ENCODE data around the gene FKBP2. TPM values are rescaled to one million over a fixed set of nuclear protein-coding genes. Genes with fewer than 3 reads are reported as not detected.

FKBP2 gene
- total RNA-seq, 6 experiments from 2014 or later = 54.1 to 95.6 (median 73.1) TPM

DNA sequence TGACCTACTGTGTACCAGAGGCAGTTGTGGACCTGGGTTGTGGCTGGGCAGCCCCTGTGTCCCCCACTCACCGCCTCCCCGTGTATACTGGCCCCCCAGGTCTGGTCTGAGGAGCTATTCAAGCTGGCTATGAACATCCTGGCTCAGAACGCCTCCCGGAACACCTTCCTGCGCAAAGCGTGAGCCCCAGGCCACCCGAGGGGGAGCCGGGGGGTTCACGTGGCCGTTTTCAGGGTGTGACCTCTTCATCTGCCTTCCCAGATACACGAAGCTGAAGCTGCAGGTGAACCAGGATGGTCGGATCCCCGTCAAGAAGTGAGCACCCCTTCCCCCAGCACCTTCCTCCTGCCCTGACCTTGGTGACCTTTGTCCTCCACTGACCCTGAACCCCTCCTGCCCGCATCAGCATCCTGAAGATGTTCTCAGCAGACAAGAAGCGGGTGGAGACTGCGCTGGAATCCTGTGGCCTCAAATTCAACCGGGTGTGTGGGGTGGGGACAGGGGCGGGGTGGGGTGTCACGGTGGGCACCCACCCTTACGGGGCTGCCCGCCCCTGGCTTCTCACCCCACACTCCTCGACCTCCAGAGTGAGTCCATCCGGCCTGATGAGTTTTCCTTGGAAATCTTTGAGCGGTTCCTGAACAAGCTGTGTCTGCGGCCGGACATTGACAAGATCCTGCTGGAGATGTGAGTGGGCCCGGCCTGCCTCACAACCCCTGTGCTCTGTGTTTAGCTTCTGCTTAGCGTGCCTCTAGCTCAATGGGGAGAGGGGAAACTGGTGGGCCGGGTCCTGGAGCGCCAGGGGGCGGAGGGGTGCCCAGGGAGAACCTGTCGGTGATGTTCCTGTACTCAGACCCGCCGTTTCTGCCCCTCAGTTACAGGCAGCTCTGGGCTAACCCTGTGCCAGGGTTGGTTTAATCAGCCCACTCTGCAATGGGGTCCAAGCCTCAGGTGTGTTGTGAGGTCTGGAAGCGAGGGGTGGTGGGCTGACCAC, 14.5 kb downstream of the FKBP2 start:
- Mint-ChIP-seq H3K9me3 (no peaks in the 10 kb centered on the region), H3K4me1 (ENCODE audit: low read depth) (peaks cover 12% of the 10 kb centered on the region), H3K36me3 (ENCODE audit: low read depth) (peaks cover 19% of the 10 kb centered on the region), H3K27ac (no peak overlapping the region), H3K27me3 (ENCODE audit: insufficient read depth) (peaks cover 2% of the 10 kb centered on the region), H3K4me3 (no peak overlapping the region)
- TF ChIP-seq, protein P1, sequence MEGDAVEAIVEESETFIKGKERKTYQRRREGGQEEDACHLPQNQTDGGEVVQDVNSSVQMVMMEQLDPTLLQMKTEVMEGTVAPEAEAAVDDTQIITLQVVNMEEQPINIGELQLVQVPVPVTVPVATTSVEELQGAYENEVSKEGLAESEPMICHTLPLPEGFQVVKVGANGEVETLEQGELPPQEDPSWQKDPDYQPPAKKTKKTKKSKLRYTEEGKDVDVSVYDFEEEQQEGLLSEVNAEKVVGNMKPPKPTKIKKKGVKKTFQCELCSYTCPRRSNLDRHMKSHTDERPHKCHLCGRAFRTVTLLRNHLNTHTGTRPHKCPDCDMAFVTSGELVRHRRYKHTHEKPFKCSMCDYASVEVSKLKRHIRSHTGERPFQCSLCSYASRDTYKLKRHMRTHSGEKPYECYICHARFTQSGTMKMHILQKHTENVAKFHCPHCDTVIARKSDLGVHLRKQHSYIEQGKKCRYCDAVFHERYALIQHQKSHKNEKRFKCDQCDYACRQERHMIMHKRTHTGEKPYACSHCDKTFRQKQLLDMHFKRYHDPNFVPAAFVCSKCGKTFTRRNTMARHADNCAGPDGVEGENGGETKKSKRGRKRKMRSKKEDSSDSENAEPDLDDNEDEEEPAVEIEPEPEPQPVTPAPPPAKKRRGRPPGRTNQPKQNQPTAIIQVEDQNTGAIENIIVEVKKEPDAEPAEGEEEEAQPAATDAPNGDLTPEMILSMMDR (IDR thresholded peaks at IDR 0.05) = no peak
- DNase-seq = no peak

DNA sequence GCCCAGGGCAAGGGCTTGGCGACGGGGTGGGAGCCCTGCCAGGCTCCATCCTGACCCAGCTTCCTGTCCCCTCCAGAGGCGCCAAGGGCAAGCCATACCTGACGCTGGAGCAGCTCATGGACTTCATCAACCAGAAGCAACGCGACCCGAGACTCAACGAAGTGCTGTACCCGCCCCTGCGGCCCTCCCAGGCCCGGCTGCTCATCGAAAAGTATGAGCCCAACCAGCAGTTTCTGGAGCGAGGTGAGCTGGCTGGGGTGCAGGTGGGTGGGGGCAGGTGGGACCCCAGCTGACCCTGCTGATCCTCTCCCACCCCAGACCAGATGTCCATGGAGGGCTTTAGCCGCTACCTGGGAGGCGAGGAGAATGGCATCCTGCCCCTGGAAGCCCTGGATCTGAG, 15.4 kb downstream of the FKBP2 start:
- Mint-ChIP-seq H3K27me3 (ENCODE audit: insufficient read depth) (peaks cover 2% of the 10 kb centered on the region), H3K36me3 (ENCODE audit: low read depth) (peaks cover 19% of the 10 kb centered on the region), H3K9me3 (no peaks in the 10 kb centered on the region), H3K27ac (no peak overlapping the region), H3K4me1 (ENCODE audit: low read depth) (peaks cover 12% of the 10 kb centered on the region), H3K4me3 (no peak overlapping the region)
- DNase-seq = no peak
- TF ChIP-seq, protein P1 (IDR thresholded peaks at IDR 0.05) = no peak

DNA sequence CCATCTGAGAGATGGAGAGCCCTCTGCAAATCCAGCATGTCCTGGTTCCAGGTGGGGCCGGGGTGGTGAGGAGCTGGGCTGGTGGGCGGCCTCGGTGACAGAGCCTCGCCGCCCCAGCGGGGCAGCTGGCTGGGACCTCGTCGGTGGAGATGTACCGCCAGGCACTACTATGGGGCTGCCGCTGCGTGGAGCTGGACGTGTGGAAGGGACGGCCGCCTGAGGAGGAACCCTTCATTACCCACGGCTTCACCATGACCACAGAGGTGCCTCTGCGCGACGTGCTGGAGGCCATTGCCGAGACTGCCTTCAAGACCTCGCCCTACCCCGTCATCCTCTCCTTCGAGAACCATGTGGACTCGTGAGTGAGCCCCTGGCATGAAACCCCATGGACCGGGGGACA, 17.5 kb downstream of the FKBP2 start:
- H3K9me3 Mint-ChIP-seq = no peaks in the 10 kb centered on the region
- no peak overlapping the region for H3K4me3 Mint-ChIP-seq
- peaks cover 16% of the 10 kb centered on the region for H3K4me1 Mint-ChIP-seq (ENCODE audit: low read depth)
- DNase-seq = no peak
- peaks cover 32% of the 10 kb centered on the region for H3K36me3 Mint-ChIP-seq (ENCODE audit: low read depth)
- TF ChIP-seq, protein P1 (IDR thresholded peaks at IDR 0.05) = no peak
- no peak overlapping the region for H3K27ac Mint-ChIP-seq
- H3K27me3 Mint-ChIP-seq (ENCODE audit: insufficient read depth) = peaks cover 4% of the 10 kb centered on the region

DNA sequence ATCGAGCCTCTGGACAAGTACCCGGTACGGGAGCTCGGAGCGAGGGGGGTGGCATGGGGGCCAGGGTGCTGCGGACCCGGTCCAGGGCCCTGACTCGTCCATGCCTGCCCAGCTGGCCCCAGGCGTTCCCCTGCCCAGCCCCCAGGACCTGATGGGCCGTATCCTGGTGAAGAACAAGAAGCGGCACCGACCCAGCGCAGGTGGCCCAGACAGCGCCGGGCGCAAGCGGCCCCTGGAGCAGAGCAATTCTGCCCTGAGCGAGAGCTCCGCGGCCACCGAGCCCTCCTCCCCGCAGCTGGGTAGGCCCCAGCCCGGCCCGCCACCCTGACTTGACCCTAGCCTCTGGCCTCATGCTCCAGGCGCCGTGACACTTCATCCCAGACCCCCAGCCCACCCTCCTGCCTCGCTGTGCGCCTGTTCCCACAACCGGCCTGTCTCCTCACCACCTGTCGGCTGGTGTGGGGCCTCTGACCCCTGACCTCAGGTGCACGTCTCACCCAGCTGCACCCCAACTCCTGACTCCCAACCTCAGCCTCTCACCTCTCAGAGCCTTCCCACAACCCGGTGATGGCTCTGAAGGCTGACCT, 18.1 kb downstream of the FKBP2 start:
- peaks cover 9% of the 10 kb centered on the region for H3K4me1 Mint-ChIP-seq (ENCODE audit: low read depth)
- no peak overlapping the region for H3K27ac Mint-ChIP-seq
- no peak for DNase-seq
- H3K4me3 Mint-ChIP-seq = no peak overlapping the region
- H3K27me3 Mint-ChIP-seq (ENCODE audit: insufficient read depth) = peaks cover 4% of the 10 kb centered on the region
- H3K36me3 Mint-ChIP-seq (ENCODE audit: low read depth) = peaks cover 33% of the 10 kb centered on the region
- no peaks in the 10 kb centered on the region for H3K9me3 Mint-ChIP-seq
- TF ChIP-seq, protein P1 (IDR thresholded peaks at IDR 0.05) = no peak

DNA sequence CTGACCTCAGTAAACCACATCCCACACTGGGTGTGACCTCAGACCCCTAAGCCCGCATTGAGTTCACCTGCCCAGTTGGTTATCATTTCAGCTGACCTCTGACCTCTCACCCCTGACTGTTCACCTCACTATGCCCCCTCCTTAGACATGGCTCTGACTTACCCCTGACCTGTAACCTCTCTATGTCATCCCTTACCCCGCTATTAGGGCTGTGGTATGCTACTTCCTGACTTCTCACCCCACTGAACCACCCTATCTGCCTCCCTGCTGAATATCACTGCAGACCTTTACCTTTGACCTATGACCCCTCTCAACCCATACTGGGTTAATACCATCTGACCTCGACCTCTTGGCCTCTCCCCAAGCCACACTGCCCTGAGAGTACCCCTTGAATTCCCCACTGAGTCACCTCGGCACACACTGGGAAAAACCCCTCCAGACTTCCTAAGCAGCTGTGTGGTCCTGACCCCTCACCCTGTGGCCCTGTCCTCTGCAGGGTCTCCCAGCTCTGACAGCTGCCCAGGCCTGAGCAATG, 18.7 kb downstream of the FKBP2 start:
- no peak for DNase-seq
- H3K27ac Mint-ChIP-seq = peak overlapping the region; percentile 42; the same call in 1 of the 2 replicates
- H3K9me3 Mint-ChIP-seq = no peaks in the 10 kb centered on the region
- H3K27me3 Mint-ChIP-seq (ENCODE audit: insufficient read depth) = peaks cover 4% of the 10 kb centered on the region
- H3K4me3 Mint-ChIP-seq = no peak overlapping the region
- TF ChIP-seq, protein P1 (IDR thresholded peaks at IDR 0.05) = no peak
- peaks cover 8% of the 10 kb centered on the region for H3K4me1 Mint-ChIP-seq (ENCODE audit: low read depth)
- H3K36me3 Mint-ChIP-seq (ENCODE audit: low read depth) = peaks cover 33% of the 10 kb centered on the region

All from HFFc6 (cell line).